ENCODE data around the gene PLEKHS1. TPM values are rescaled to one million over a fixed set of nuclear protein-coding genes. Genes with fewer than 3 reads are reported as not detected.
"Not testable (repeated sequence)": the region's sequence is repeated elsewhere in the genome, so short reads cannot be mapped to it uniquely, and the experiment has no call there.

PLEKHS1 gene
- total and polyA plus RNA-seq, 4 donors, result 0.03 to 4.1 (median 0.25) TPM

GRCh38 chr10:113770346-113770745 lies 18.9 kb downstream of the PLEKHS1 start:
- no peak for DNase-seq
- intact Hi-C loops (cut with DNase I), result no loop called here
- H3K9me3 ChIP-seq (ENCODE audit: control insufficient read depth, low read length), result no peaks in the 10 kb centered on the region
- no peak overlapping the region for H3K27ac ChIP-seq (ENCODE audit: low read depth in 1 of 2, low read length in 2 of 2)
- H3K36me3 ChIP-seq (ENCODE audit: control insufficient read depth in 1 of 2, insufficient read depth in 2 of 2, low read length in 1 of 2), result no peaks in the 10 kb centered on the region
- no peak overlapping the region for H3K4me3 ChIP-seq (ENCODE audit: low read length in 2 of 2)
- ATAC-seq (ENCODE audit: low FRiP score), result no peak
- 74% methylated on average over 4 of the region's 4 CpGs for WGBS, 2 donors
- no peaks in the 10 kb centered on the region for H3K4me1 ChIP-seq (ENCODE audit: control insufficient read depth in 1 of 2, insufficient read depth in 2 of 2, low read length in 2 of 2)
- H3K27me3 ChIP-seq (ENCODE audit: control insufficient read depth in 1 of 2, insufficient read depth in 2 of 2, low read length in 1 of 2), result no peaks in the 10 kb centered on the region

GRCh38 chr10:113771131-113771530 lies 19.6 kb downstream of the PLEKHS1 start:
- ATAC-seq (ENCODE audit: low FRiP score), result not testable (repeated sequence)

DNA sequence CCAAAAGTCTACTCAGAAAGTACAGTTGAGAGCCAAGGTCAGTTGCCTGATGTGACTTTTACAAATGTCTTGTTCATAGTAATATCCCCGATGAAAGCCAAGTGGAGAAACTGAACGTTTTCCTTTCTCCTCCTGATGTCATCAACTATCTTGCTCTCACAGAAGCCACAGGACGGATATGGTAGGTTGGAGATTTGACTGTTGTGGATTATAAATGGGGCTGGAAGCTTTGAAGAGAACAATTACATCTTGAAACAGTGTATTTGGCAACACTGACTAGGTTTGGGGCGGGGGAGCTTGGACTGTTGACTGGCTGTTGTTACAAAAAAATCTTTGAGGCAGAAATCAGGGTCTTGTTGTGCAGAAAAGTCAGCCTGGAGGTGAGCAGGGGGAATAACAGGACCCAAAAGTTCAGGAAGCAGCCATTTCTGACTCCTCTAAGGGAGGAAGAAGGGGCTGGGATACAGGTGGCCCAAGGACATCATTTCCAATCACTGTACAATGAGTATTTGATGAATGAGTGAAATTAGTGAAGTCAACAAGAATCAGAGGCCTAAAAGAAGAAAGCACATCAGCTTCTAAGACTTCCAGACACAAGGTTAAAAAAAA lies 24.3 kb downstream of the PLEKHS1 start:
- Histone ChIP-seq H3K36me3 (ENCODE audit: control insufficient read depth in 1 of 2, insufficient read depth in 2 of 2, low read length in 1 of 2) (no peaks in the 10 kb centered on the region), H3K4me3 (ENCODE audit: low read length in 2 of 2) (no peak overlapping the region), H3K27ac (ENCODE audit: low read depth in 1 of 2, low read length in 2 of 2) (no peak overlapping the region), H3K27me3 (ENCODE audit: control insufficient read depth in 1 of 2, insufficient read depth in 2 of 2, low read length in 1 of 2) (no peaks in the 10 kb centered on the region), H3K4me1 (ENCODE audit: control insufficient read depth in 1 of 2, insufficient read depth in 2 of 2, low read length in 2 of 2) (no peaks in the 10 kb centered on the region), H3K9me3 (ENCODE audit: control insufficient read depth, low read length) (no peaks in the 10 kb centered on the region)
- 70 to 72% methylated on average over 4 of the region's 4 CpGs for WGBS, 2 donors
- intact Hi-C loops (cut with DNase I), result no loop called here
- no peak for ATAC-seq (ENCODE audit: low FRiP score)
- DNase-seq, result no peak

More at GRCh38 chr10:113771131-113771530, 19.6 kb downstream of the PLEKHS1 start:
- H3K9me3 ChIP-seq (ENCODE audit: control insufficient read depth, low read length); H3K36me3 ChIP-seq (ENCODE audit: control insufficient read depth in 1 of 2, insufficient read depth in 2 of 2, low read length in 1 of 2); DNase-seq; H3K27ac ChIP-seq (ENCODE audit: low read depth in 1 of 2, low read length in 2 of 2); H3K4me3 ChIP-seq (ENCODE audit: low read length in 2 of 2); H3K4me1 ChIP-seq (ENCODE audit: control insufficient read depth in 1 of 2, insufficient read depth in 2 of 2, low read length in 2 of 2); H3K27me3 ChIP-seq (ENCODE audit: control insufficient read depth in 1 of 2, insufficient read depth in 2 of 2, low read length in 1 of 2); intact Hi-C loops (cut with DNase I): not testable (repeated sequence)
- 87 to 91% methylated on average over 3 of the region's 3 CpGs for WGBS, 2 donors

DNA sequence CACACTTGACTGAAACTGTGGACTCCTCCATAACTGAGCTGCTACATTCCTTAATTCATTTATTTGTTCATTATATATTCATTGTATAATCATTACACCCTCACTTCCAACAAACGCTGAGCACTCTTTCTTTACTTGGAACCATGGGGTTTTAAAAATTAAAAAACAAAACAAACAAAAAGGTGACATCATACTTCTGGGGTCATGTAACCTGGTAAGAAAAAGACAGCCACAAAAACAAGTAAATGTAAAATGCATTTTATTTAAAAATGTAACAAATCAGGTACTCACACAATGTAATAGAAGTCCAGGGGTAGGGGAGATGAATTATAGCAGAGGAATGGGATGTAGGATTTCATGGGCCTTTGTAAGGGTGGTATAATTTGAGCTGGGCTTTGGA lies 25.1 kb downstream of the PLEKHS1 start:
- Histone ChIP-seq H3K4me1 (ENCODE audit: control insufficient read depth in 1 of 2, insufficient read depth in 2 of 2, low read length in 2 of 2) (no peaks in the 10 kb centered on the region), H3K27me3 (ENCODE audit: control insufficient read depth in 1 of 2, insufficient read depth in 2 of 2, low read length in 1 of 2) (no peaks in the 10 kb centered on the region), H3K4me3 (ENCODE audit: low read length in 2 of 2) (no peak overlapping the region), H3K27ac (ENCODE audit: low read depth in 1 of 2, low read length in 2 of 2) (no peak overlapping the region), H3K36me3 (ENCODE audit: control insufficient read depth in 1 of 2, insufficient read depth in 2 of 2, low read length in 1 of 2) (no peaks in the 10 kb centered on the region), H3K9me3 (ENCODE audit: control insufficient read depth, low read length) (no peaks in the 10 kb centered on the region)
- DNase-seq (no peak), ATAC-seq (ENCODE audit: low FRiP score) (no peak)
- WGBS, 2 donors, result 89 to 90% methylated on average over 1 of the region's 1 CpG
- intact Hi-C loops (cut with DNase I), result no loop called here

DNA sequence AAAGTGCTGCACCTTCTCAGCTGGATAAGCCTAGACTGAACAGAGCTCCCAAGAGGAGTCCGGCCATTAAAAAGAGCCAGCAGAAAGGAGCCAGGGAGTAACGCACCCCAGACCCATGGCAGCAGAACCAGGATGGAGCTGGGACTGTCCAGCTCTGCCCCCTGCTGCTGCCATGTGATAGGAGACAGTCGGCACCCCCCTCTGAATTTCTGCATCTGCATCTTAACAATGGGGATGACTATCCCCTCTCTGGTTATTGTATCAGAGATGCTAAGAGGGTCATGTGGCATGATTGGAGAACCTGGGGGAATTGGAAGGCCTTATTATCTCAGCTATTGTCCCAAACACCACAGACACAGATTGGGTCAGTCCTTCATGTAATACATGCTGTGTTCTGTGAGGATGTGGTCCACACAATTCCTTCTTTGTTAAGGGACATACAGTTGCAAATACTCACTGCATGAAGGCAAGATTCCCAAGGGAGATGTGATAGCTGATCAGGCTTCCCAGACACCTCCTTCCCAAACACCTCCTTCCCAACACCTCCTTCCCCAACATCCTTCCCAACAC lies 29.3 kb downstream of the PLEKHS1 start:
- no peaks in the 10 kb centered on the region for H3K4me1 ChIP-seq (ENCODE audit: control insufficient read depth in 1 of 2, insufficient read depth in 2 of 2, low read length in 2 of 2)
- intact Hi-C loops (cut with DNase I), result no loop called here
- DNase-seq (no peak), ATAC-seq (ENCODE audit: low FRiP score) (no peak)
- no peak overlapping the region for H3K27ac ChIP-seq (ENCODE audit: low read depth in 1 of 2, low read length in 2 of 2)
- 78 to 86% methylated on average over 3 of the region's 3 CpGs for WGBS, 2 donors
- no peaks in the 10 kb centered on the region for H3K27me3 ChIP-seq (ENCODE audit: control insufficient read depth in 1 of 2, insufficient read depth in 2 of 2, low read length in 1 of 2)
- no peak overlapping the region for H3K4me3 ChIP-seq (ENCODE audit: low read length in 2 of 2)
- no peaks in the 10 kb centered on the region for H3K9me3 ChIP-seq (ENCODE audit: control insufficient read depth, low read length)
- no peaks in the 10 kb centered on the region for H3K36me3 ChIP-seq (ENCODE audit: control insufficient read depth in 1 of 2, insufficient read depth in 2 of 2, low read length in 1 of 2)

GRCh38 chr10:113782367-113782766 lies 30.9 kb downstream of the PLEKHS1 start:
- 72 to 77% methylated on average over 14 of the region's 14 CpGs for WGBS, 2 donors
- no peak for ATAC-seq (ENCODE audit: low FRiP score)
- intact Hi-C loops (cut with DNase I), result no loop called here
- Histone ChIP-seq H3K36me3 (ENCODE audit: control insufficient read depth in 1 of 2, insufficient read depth in 2 of 2, low read length in 1 of 2) (no peaks in the 10 kb centered on the region), H3K27me3 (ENCODE audit: control insufficient read depth in 1 of 2, insufficient read depth in 2 of 2, low read length in 1 of 2) (no peaks in the 10 kb centered on the region), H3K27ac (ENCODE audit: low read depth in 1 of 2, low read length in 2 of 2) (no peak overlapping the region), H3K4me1 (ENCODE audit: control insufficient read depth in 1 of 2, insufficient read depth in 2 of 2, low read length in 2 of 2) (no peaks in the 10 kb centered on the region), H3K9me3 (ENCODE audit: control insufficient read depth, low read length) (no peaks in the 10 kb centered on the region), H3K4me3 (ENCODE audit: low read length in 2 of 2) (no peak overlapping the region)
- DNase-seq, result no peak

- intact Hi-C loops (cut with DNase I), result no loop called here
- H3K27ac ChIP-seq (ENCODE audit: low read depth in 1 of 2, low read length in 2 of 2), result no peak overlapping the region
- no peak for ATAC-seq (ENCODE audit: low FRiP score)
- no peak for DNase-seq
- H3K36me3 ChIP-seq (ENCODE audit: control insufficient read depth in 1 of 2, insufficient read depth in 2 of 2, low read length in 1 of 2), result no peaks in the 10 kb centered on the region
- no peaks in the 10 kb centered on the region for H3K4me1 ChIP-seq (ENCODE audit: control insufficient read depth in 1 of 2, insufficient read depth in 2 of 2, low read length in 2 of 2)
- H3K9me3 ChIP-seq (ENCODE audit: control insufficient read depth, low read length), result no peaks in the 10 kb centered on the region
- 78 to 82% methylated on average over 8 of the region's 8 CpGs for WGBS, 2 donors
- H3K4me3 ChIP-seq (ENCODE audit: low read length in 2 of 2), result no peak overlapping the region
- H3K27me3 ChIP-seq (ENCODE audit: control insufficient read depth in 1 of 2, insufficient read depth in 2 of 2, low read length in 1 of 2), result no peaks in the 10 kb centered on the region
Measured at GRCh38 chr10:113782986-113783704, 31.7 kb downstream of the PLEKHS1 start.

GRCh38 chr10:113788604-113789083 lies 37.2 kb downstream of the PLEKHS1 start:
- peak; percentile 65 for ATAC-seq (ENCODE audit: low FRiP score)

More at GRCh38 chr10:113788604-113789083, 37.2 kb downstream of the PLEKHS1 start:
- no peaks in the 10 kb centered on the region for H3K36me3 ChIP-seq (ENCODE audit: control insufficient read depth in 1 of 2, insufficient read depth in 2 of 2, low read length in 1 of 2)
- H3K27ac ChIP-seq (ENCODE audit: low read depth in 1 of 2, low read length in 2 of 2), result no peak overlapping the region
- no peaks in the 10 kb centered on the region for H3K27me3 ChIP-seq (ENCODE audit: control insufficient read depth in 1 of 2, insufficient read depth in 2 of 2, low read length in 1 of 2)
- no peak overlapping the region for H3K4me3 ChIP-seq (ENCODE audit: low read length in 2 of 2)
- intact Hi-C loops (cut with DNase I), result no loop called here
- no peaks in the 10 kb centered on the region for H3K9me3 ChIP-seq (ENCODE audit: control insufficient read depth, low read length)
- no peaks in the 10 kb centered on the region for H3K4me1 ChIP-seq (ENCODE audit: control insufficient read depth in 1 of 2, insufficient read depth in 2 of 2, low read length in 2 of 2)
- 21 to 22% methylated on average over 9 of the region's 9 CpGs for WGBS, 2 donors
- DNase-seq, result peak in 1 of 2 donors; percentile 62

Data from aorta (tissue), 5 donors.